GM19239 (cell line): ENCODE measurements around the gene LDLRAD4.

Experiments
- DNase-seq: peaks from one replicate; pipeline ENCODE4 v3.0.0; 2011; ENCODE audit warnings: low spot score; ENCODE audit not compliant: insufficient read length
- FAIRE-seq: peaks from 2 replicates; lab custom pipeline; 2011; peaks lifted over from hg19 to GRCh38; lab: Jason Lieb, UNC

The LDLRAD4 gene

GRCh38 chr18:13298262-13298661, 79.7 kb downstream of the LDLRAD4 start:
- DNase-seq = no peak
- FAIRE-seq = no peak

- no peak for FAIRE-seq
- no peak for DNase-seq
These were observed 81.5 kb downstream of the LDLRAD4 start for GRCh38 chr18:13300029-13300428.

- DNase-seq = no peak
- FAIRE-seq = no peak
These were observed 82.2 kb downstream of the LDLRAD4 start for GRCh38 chr18:13300796-13301195.

- FAIRE-seq (no peak), DNase-seq (no peak)
These were observed 83.5 kb downstream of the LDLRAD4 start for GRCh38 chr18:13302040-13302439.

- no peak for FAIRE-seq
These were observed 84.1 kb downstream of the LDLRAD4 start for GRCh38 chr18:13302457-13303225.

GRCh38 chr18:13303756-13304364, 85.3 kb downstream of the LDLRAD4 start:
- DNase-seq (no peak), FAIRE-seq (no peak)

More at GRCh38 chr18:13302457-13303225, 84.1 kb downstream of the LDLRAD4 start:
- DNase-seq = no peak

GRCh38 chr18:13305301-13305700, 86.7 kb downstream of the LDLRAD4 start:
- DNase-seq (no peak), FAIRE-seq (no peak)

GRCh38 chr18:13306583-13306982, 88.0 kb downstream of the LDLRAD4 start:
- FAIRE-seq (no peak), DNase-seq (no peak)

- no peak for FAIRE-seq
- DNase-seq = no peak
These were observed 89.8 kb downstream of the LDLRAD4 start for GRCh38 chr18:13308369-13308768.

GRCh38 chr18:13309031-13309747, 90.6 kb downstream of the LDLRAD4 start:
- FAIRE-seq (peak; percentile 37), DNase-seq (no peak)

- FAIRE-seq = no peak
- DNase-seq = no peak
These were observed 91.4 kb downstream of the LDLRAD4 start for GRCh38 chr18:13309748-13310670.

- DNase-seq = no peak
- FAIRE-seq = no peak
These were observed 92.6 kb downstream of the LDLRAD4 start for GRCh38 chr18:13311193-13311592.

- DNase-seq (no peak), FAIRE-seq (no peak)
These were observed 94.0 kb downstream of the LDLRAD4 start for GRCh38 chr18:13312515-13312914.

GRCh38 chr18:13313006-13313686, 94.6 kb downstream of the LDLRAD4 start:
- FAIRE-seq (no peak), DNase-seq (no peak)

GRCh38 chr18:13315000-13315399, 96.4 kb downstream of the LDLRAD4 start:
- DNase-seq (no peak), FAIRE-seq (no peak)

- FAIRE-seq (no peak), DNase-seq (no peak)
These were observed 97.5 kb downstream of the LDLRAD4 start for GRCh38 chr18:13316063-13316462.

GRCh38 chr18:13317801-13318200, 99.2 kb downstream of the LDLRAD4 start:
- FAIRE-seq (no peak), DNase-seq (no peak)

- DNase-seq (no peak), FAIRE-seq (no peak)
These were observed 100.4 kb downstream of the LDLRAD4 start for GRCh38 chr18:13318731-13319501.

GRCh38 chr18:13319629-13320028, 101.1 kb downstream of the LDLRAD4 start:
- DNase-seq (no peak), FAIRE-seq (no peak)
